K562 (cell line): Measurements from ENCODE around the gene TRIM25. TPM values are rescaled to one million over a fixed set of nuclear protein-coding genes. Genes with fewer than 3 reads are reported as not detected.

ENCODE experiments used
- ATAC-seq: fragments of 200-7000 bp; cut with Tn5 transposase; 3 replicates; pipeline ENCODE4 v1.9.1; 2020; ENCODE audit warnings: moderate library complexity
- BruUV-seq: library from RNA; stranded (reverse); fragments of 400-500 nt; replicated peaks from 2 replicates; lab custom pipeline; 2021; lab: Mats Ljungman, UMichigan
- CTCF ChIA-PET: fragments of 300-600 bp; formaldehyde crosslinking; extraction: SDS; loops from one replicate; lab custom pipeline; 2021; ENCODE audit warnings: low intra/inter-chr PET ratio; lab: Yijun Ruan, JAX
- POLR2A ChIA-PET: fragments of 300-600, 350-650 bp; sonication (Branson Sonifier 250); formaldehyde crosslinking; extraction: SDS; loops from one replicate; lab custom pipeline; 2021; ENCODE audit warnings: antibody characterized with exemption, inconsistent platforms; lab: Yijun Ruan, JAX
- DNase-seq, 4 experiments: peaks; one replicate each; pipeline versions ENCODE4 v3.0.0 to v3.0.0-alpha.2; 2011 to 2018; ENCODE audit warnings: low spot score in 3 of 4, mixed read lengths in 3 of 4; ENCODE audit errors: extremely low read depth in 1 of 4
- FAIRE-seq: peaks from 2 replicates; lab custom pipeline; 2011; peaks lifted over from hg19 to GRCh38; lab: Jason Lieb, UNC
- H2AFZ ChIP-seq: 2 replicates; pipeline ENCODE4 v1.6.0; 2011; ENCODE audit warnings: low read depth, low read length, control low read depth, inconsistent platforms
- H3K27ac ChIP-seq: fragments of 200-600 bp; 3 replicates; pipeline ENCODE4 v1.8.0; 2011; ENCODE audit warnings: low read depth, mild to moderate bottlenecking, control low read depth, inconsistent platforms, low read length, moderate library complexity, mixed read lengths; ENCODE audit errors: extremely low read depth
- H3K27me3 ChIP-seq, 2 experiments: fragments of 300-600 bp in 1 of 2; 2 replicates in 1 of 2; 3 replicates in 1 of 2; pipeline versions ENCODE4 v1.6.0 to v1.8.0; 2011; ENCODE audit warnings: inconsistent platforms in 2 of 2, low read length in 2 of 2, mild to moderate bottlenecking in 1 of 2, mixed read lengths in 1 of 2, moderate library complexity in 1 of 2; ENCODE audit not compliant: control insufficient read depth in 2 of 2, insufficient read depth in 2 of 2
- H3K36me3 ChIP-seq: fragments of 300-600 bp; 3 replicates; pipeline ENCODE4 v1.8.0; 2011; ENCODE audit warnings: mild to moderate bottlenecking, low read length, inconsistent platforms; ENCODE audit not compliant: control insufficient read depth, insufficient read depth
- H3K4me1 ChIP-seq, 2 experiments: fragments of 200-600 bp in 1 of 2; replicated peaks in 1 of 2; 2 replicates in 1 of 2; 3 replicates in 1 of 2; pipeline versions ENCODE4 v1.5.1 to v1.8.0; 2011; ENCODE audit warnings: inconsistent platforms in 2 of 2, low read length in 2 of 2, mild to moderate bottlenecking in 1 of 2, mixed read lengths in 1 of 2, moderate library complexity in 1 of 2; ENCODE audit not compliant: control insufficient read depth in 2 of 2, insufficient read depth in 2 of 2
- H3K4me2 ChIP-seq: 2 replicates; pipeline ENCODE4 v1.6.1; 2011; ENCODE audit warnings: low read length, control low read depth, inconsistent platforms, mixed read lengths; ENCODE audit not compliant: insufficient read depth
- H3K4me3 ChIP-seq: fragments of 200-600 bp; sonication (generic), shearing (Covaris generic); 2 replicates; pipeline ENCODE4 v1.5.1; 2016; ENCODE audit warnings: control low read depth, inconsistent platforms
- H3K79me2 ChIP-seq: fragments of 200-600 bp; 3 replicates; pipeline ENCODE4 v1.8.0; 2011; ENCODE audit warnings: low read length, inconsistent platforms; ENCODE audit not compliant: control insufficient read depth, insufficient read depth
- H3K9ac ChIP-seq, 2 experiments: 2 replicates each; pipeline versions ENCODE4 v1.6.0 to v1.6.1; 2011; ENCODE audit warnings: low read depth in 2 of 2, low read length in 2 of 2, control low read depth in 1 of 2, inconsistent platforms in 1 of 2, mild to moderate bottlenecking in 1 of 2, mixed read lengths in 1 of 2; ENCODE audit not compliant: insufficient read depth in 1 of 2
- H3K9me1 ChIP-seq: one replicate; pipeline ENCODE4 v1.6.0; 2011; ENCODE audit warnings: inconsistent platforms, mild to moderate bottlenecking, low read length, moderate library complexity; ENCODE audit not compliant: control insufficient read depth, insufficient read depth
- H3K9me3 ChIP-seq: replicated peaks from 2 replicates; pipeline ENCODE4 v1.5.1; 2011; ENCODE audit warnings: low read depth, low read length, inconsistent platforms; ENCODE audit not compliant: control insufficient read depth, insufficient read depth
- H4K20me1 ChIP-seq: replicated peaks from 2 replicates; pipeline ENCODE4 v1.6.1; 2011; ENCODE audit warnings: low read length, inconsistent platforms, mixed read lengths; ENCODE audit not compliant: control insufficient read depth, insufficient read depth
- BHLHE40 ChIP-seq: IDR thresholded peaks from 2 replicates; pipeline ENCODE4 v1.6.1; 2011; ENCODE audit warnings: low read length, improper control_type of control experiment
- CHCHD3 ChIP-seq: fragments of 250-450 bp; sonication (Bioruptor Pico); IDR thresholded peaks from 2 replicates; pipeline ENCODE4 v2.1.2; 2022; ENCODE audit warnings: mild to moderate bottlenecking
- CREM ChIP-seq: IDR thresholded peaks from 2 replicates; pipeline ENCODE4 v1.6.1; 2014; ENCODE audit warnings: antibody characterized with exemption, low read depth
- EHMT2 ChIP-seq: fragments of 450-650 bp; IDR thresholded peaks from 2 replicates; pipeline ENCODE4 v1.6.1; 2018; ENCODE audit warnings: antibody characterized with exemption
- JUND ChIP-seq, 2 experiments: IDR thresholded peaks; 2 replicates in 1 of 2; 3 replicates in 1 of 2; pipeline ENCODE4 v1.6.1; 2011; ENCODE audit warnings: borderline replicate concordance in 2 of 2, low read depth in 2 of 2, low read length in 2 of 2, improper control_type of control experiment in 1 of 2, missing biosample characterization in 1 of 2, missing genetic modification characterization in 1 of 2, missing genetic modification reagents in 1 of 2
- MCM3 ChIP-seq: fragments of 450-650 bp; IDR thresholded peaks from 2 replicates; pipeline ENCODE4 v1.6.1; 2016
- RBM39 ChIP-seq: fragments of 200-400 bp; formaldehyde crosslinking; optimal IDR thresholded peaks from 2 replicates; pipeline ENCODE3; 2018; ENCODE audit warnings: low read depth, low read length
- SNRNP70 ChIP-seq: fragments of 200-400 bp; formaldehyde crosslinking; optimal IDR thresholded peaks from 2 replicates; pipeline ENCODE3; 2017; ENCODE audit warnings: low read depth, low read length
- U2AF1 ChIP-seq: fragments of 200-400 bp; formaldehyde crosslinking; optimal IDR thresholded peaks from 2 replicates; pipeline ENCODE3; 2017; ENCODE audit warnings: mild to moderate bottlenecking, low read depth, low read length, moderate library complexity
- ZC3H4 ChIP-seq: sonication (generic); formaldehyde crosslinking; IDR thresholded peaks from 2 replicates; pipeline ENCODE4 v1.9.0; 2021; ENCODE audit warnings: missing genetic modification reagents, borderline replicate concordance
- ZFP1 ChIP-seq: fragments of 450-650 bp; formaldehyde crosslinking; IDR thresholded peaks from 2 replicates; pipeline ENCODE4 v1.4.0; 2020; ENCODE audit warnings: mild to moderate bottlenecking, mixed read lengths
- WGBS: fragments of 100-300 bp; shearing (Covaris generic); methylation state at CpG from one replicate; pipeline ENCODE4 v1.1.6; 2016; ENCODE audit warnings: low coverage, mixed read lengths; ENCODE audit not compliant: insufficient coverage; ENCODE audit errors: missing lambda C conversion rate; 5-methylcytosine and 5-hydroxymethylcytosine counted together
- in situ Hi-C: fragments of 300-500 bp; cut with MboI; formaldehyde crosslinking; loops from 4 replicates; pipeline ENCODE4 v1.15.0; 2018; ENCODE audit warnings: inconsistent platforms, mixed read lengths
- intact Hi-C: fragments of 100-400 bp; cut with micrococcal nuclease; formaldehyde crosslinking; loops from 2 replicates; pipeline ENCODE4 v1.14.2; 2022
- polyA plus RNA-seq, 8 experiments: library from polyadenylated mRNA; depleted of rRNA in 4 of 8; stranded (reverse) in 5 of 8; unstranded in 3 of 8; fragments of >200 nt; fragmentation: Nextera tagmentation in 2 of 8; fragmentation: Illumina TruSeq in 1 of 8; extraction: Ambion mirVana in 2 of 8; extraction: Trizol in 1 of 8; gene quantifications; 2 replicates each; pipeline versions ENCODE4 v1.2.1 to v1.2.3, GENCODE V29; 2011 to 2014; ENCODE audit warnings: inconsistent platforms in 1 of 8, missing spikeins in 1 of 8
- total RNA-seq, 7 experiments: library from RNA; depleted of rRNA in 6 of 7; stranded (reverse); fragments of >200 nt in 6 of 7; fragmentation: Illumina TruSeq in 2 of 7; extraction: Trizol in 2 of 7; gene quantifications; 2 replicates each; pipeline versions ENCODE4 v1.2.1 to v1.2.3, GENCODE V29; 2011 to 2021; ENCODE audit warnings: low replicate concordance in 1 of 7
- TF ChIP-seq, protein P1 (sequence below): fragments of 250-450 bp; sonication (Bioruptor Pico); IDR thresholded peaks from 2 replicates; pipeline ENCODE4 v1.5.0; 2021; ENCODE audit warnings: mild to moderate bottlenecking, borderline replicate concordance

TRIM25 gene
- total and polyA plus RNA-seq, 9 of the 15 experiments (the other 6 are each of a cell fraction or from before 2014, with no cell fraction given): 5.9 to 49.5 (median 24.5) TPM

DNA sequence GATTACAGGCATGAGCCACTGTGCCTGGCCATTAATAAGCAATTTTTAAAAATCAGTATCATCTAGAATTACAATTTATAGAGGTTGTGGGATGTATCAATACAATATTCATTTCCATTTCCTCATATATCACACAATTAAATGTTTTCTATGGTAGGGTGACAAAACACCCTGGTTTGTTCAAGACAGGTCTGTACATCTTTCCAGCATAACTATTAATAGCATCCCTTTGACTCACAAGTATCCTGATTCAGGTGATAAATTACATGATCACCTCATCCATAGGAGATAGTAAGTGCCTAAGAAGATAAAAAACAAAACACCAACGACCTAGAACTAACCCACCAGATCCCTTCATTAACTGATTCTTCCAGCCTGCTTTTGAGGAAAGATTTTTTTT is 33.9 kb upstream of the TRIM25 start:
- no peaks in the 10 kb centered on the region for H4K20me1 ChIP-seq
- no peak for DNase-seq
- ATAC-seq: no peak
- peaks cover 83% of the 10 kb centered on the region for H3K36me3 ChIP-seq
- no peak overlapping the region for H3K4me2 ChIP-seq
- H3K9me3 ChIP-seq: no peaks in the 10 kb centered on the region
- no peak overlapping the region for H3K27ac ChIP-seq
- BruUV-seq: no TSS peak
- CTCF ChIA-PET: no interaction called here
- no peaks in the 10 kb centered on the region for H3K9me1 ChIP-seq
- TF ChIP-seq CHCHD3 (CRISPR knock-in tag): no peak
- TF ChIP-seq BHLHE40: no peak
- TF ChIP-seq JUND (IDR thresholded peaks at IDR 0.05; ENCODE audit: borderline replicate concordance, low read depth, low read length): no peak
- TF ChIP-seq JUND (tag; IDR thresholded peaks at IDR 0.05; ENCODE audit: borderline replicate concordance, low read depth, low read length): no peak
- TF ChIP-seq MCM3: no peak
- no peak for TF ChIP-seq CREM
- no peak for TF ChIP-seq SNRNP70
- TF ChIP-seq ZC3H4 (CRISPR knock-in tag): no peak
- TF ChIP-seq, protein P1, sequence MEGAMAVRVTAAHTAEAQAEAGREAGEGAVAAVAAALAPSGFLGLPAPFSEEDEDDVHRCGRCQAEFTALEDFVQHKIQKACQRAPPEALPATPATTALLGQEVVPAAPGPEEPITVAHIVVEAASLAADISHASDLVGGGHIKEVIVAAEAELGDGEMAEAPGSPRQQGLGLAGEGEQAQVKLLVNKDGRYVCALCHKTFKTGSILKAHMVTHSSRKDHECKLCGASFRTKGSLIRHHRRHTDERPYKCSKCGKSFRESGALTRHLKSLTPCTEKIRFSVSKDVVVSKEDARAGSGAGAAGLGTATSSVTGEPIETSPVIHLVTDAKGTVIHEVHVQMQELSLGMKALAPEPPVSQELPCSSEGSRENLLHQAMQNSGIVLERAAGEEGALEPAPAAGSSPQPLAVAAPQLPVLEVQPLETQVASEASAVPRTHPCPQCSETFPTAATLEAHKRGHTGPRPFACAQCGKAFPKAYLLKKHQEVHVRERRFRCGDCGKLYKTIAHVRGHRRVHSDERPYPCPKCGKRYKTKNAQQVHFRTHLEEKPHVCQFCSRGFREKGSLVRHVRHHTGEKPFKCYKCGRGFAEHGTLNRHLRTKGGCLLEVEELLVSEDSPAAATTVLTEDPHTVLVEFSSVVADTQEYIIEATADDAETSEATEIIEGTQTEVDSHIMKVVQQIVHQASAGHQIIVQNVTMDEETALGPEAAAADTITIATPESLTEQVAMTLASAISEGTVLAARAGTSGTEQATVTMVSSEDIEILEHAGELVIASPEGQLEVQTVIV: no peak
- TF ChIP-seq RBM39: no peak
- TF ChIP-seq ZFP1 (CRISPR knock-in tag): no peak
- no peak for TF ChIP-seq EHMT2
- TF ChIP-seq U2AF1: no peak
- no peak overlapping the region for H3K9ac ChIP-seq
- H3K27me3 ChIP-seq: no peaks in the 10 kb centered on the region
- H3K79me2 ChIP-seq: peaks cover 15% of the 10 kb centered on the region; the same call in 2 of the 3 replicates
- in situ Hi-C loops: no loop called here
- 14% methylated on average over 1 of the region's 1 CpG for WGBS
- no peak overlapping the region for H3K4me3 ChIP-seq
- intact Hi-C loops: loop anchor here (10.0 kb wide), 1 partner anchor 353 kb away; the partner anchor contains the start of gene NOG
- FAIRE-seq: no peak
- H3K4me1 ChIP-seq: no peaks in the 10 kb centered on the region
- H2AFZ ChIP-seq: no peak overlapping the region
- POLR2A ChIA-PET: no interaction called here
